OCI-LY7 (cell line): ENCODE data around the gene PPP2R3C. TPM values are rescaled to one million over a fixed set of nuclear protein-coding genes. Genes with fewer than 3 reads are reported as not detected.
"Not testable (repeated sequence)": the region's sequence is repeated elsewhere in the genome, so short reads cannot be mapped to it uniquely, and the experiment has no call there.

Experiments used
- BruUV-seq: library from RNA; stranded (reverse); fragments of 400-500 nt; replicated peaks from 2 replicates; lab custom pipeline; 2021; lab: Mats Ljungman, UMichigan
- CTCF ChIA-PET: fragments of 300-600 bp; sonication (Branson Sonifier 250); formaldehyde crosslinking; loops from one replicate; lab custom pipeline; 2022; ENCODE audit warnings: antibody characterized with exemption; ENCODE audit not compliant: unreplicated experiment; lab: Charles Lee
- POLR2A ChIA-PET: fragments of 300-600 bp; sonication (Branson Sonifier 250); formaldehyde crosslinking; loops from one replicate; lab custom pipeline; 2022; ENCODE audit warnings: antibody characterized with exemption; lab: Charles Lee
- DNase-seq: peaks from one replicate; pipeline ENCODE4 v3.0.0-alpha.2; 2015; ENCODE audit warnings: low spot score
- H2AFZ ChIP-seq: fragments of 200-600 bp; sonication (generic), shearing (Covaris generic); 2 replicates; pipeline ENCODE4 v1.6.1; 2014; ENCODE audit warnings: mild to moderate bottlenecking, antibody characterized with exemption, low read length, moderate library complexity
- H3K27ac ChIP-seq: fragments of 200-600 bp; sonication (generic); 2 replicates; pipeline ENCODE4 v1.5.1; 2014; ENCODE audit warnings: mixed run types, low read depth, mild to moderate bottlenecking, moderate library complexity, low read length, inconsistent platforms; ENCODE audit not compliant: poor library complexity, severe bottlenecking
- H3K36me3 ChIP-seq: fragments of 200-600 bp; sonication (generic); 2 replicates; pipeline ENCODE4 v1.6.1; 2014; ENCODE audit warnings: mild to moderate bottlenecking, antibody characterized with exemption, low read length, moderate library complexity, mixed read lengths; ENCODE audit not compliant: insufficient read depth
- H3K4me1 ChIP-seq: fragments of 200-600 bp; sonication (generic); 2 replicates; pipeline ENCODE4 v1.5.1; 2014; ENCODE audit warnings: mild to moderate bottlenecking, low read length; ENCODE audit not compliant: insufficient read depth, poor library complexity, severe bottlenecking
- H3K4me2 ChIP-seq: fragments of 200-600 bp; sonication (generic); 2 replicates; pipeline ENCODE4 v1.6.1; 2014; ENCODE audit warnings: mild to moderate bottlenecking, low read length
- H3K4me3 ChIP-seq: fragments of 200-600 bp; sonication (generic); 2 replicates; pipeline ENCODE4 v1.5.1; 2014; ENCODE audit warnings: mild to moderate bottlenecking, low read depth, low read length; ENCODE audit not compliant: poor library complexity, severe bottlenecking
- H3K79me2 ChIP-seq: fragments of 200-600 bp; sonication (generic); 2 replicates; pipeline ENCODE4 v1.6.1; 2016; ENCODE audit warnings: low read depth, mild to moderate bottlenecking, low read length, moderate library complexity, mixed read lengths; ENCODE audit not compliant: insufficient read depth
- H3K9me2 ChIP-seq: fragments of 200-600 bp; sonication (generic); 2 replicates; pipeline ENCODE4 v1.6.1; 2016; ENCODE audit warnings: mild to moderate bottlenecking, low read length, mixed read lengths; ENCODE audit not compliant: insufficient read depth
- H3K9me3 ChIP-seq: fragments of 200-600 bp; sonication (generic); 2 replicates; pipeline ENCODE4 v1.6.1; 2014; ENCODE audit warnings: mild to moderate bottlenecking, mixed run types, low read length, mixed read lengths
- H4K20me1 ChIP-seq: fragments of 200-600 bp; sonication (generic); 2 replicates; pipeline ENCODE4 v1.6.1; 2014; ENCODE audit warnings: mild to moderate bottlenecking, antibody characterized with exemption, low read length, moderate library complexity, mixed read lengths; ENCODE audit not compliant: insufficient read depth
- EZH2phosphoT487 ChIP-seq: fragments of 200-600 bp; sonication (generic); IDR thresholded peaks from 2 replicates; pipeline ENCODE4 v1.6.1; 2018; ENCODE audit warnings: low read depth, borderline replicate concordance, mild to moderate bottlenecking, mixed run types, antibody characterized with exemption, low read length, moderate library complexity, mixed read lengths
- intact Hi-C: fragments of 100-400 bp; cut with micrococcal nuclease; formaldehyde crosslinking; loops from one replicate; pipeline ENCODE4 v1.10.0; 2022; ENCODE audit not compliant: unreplicated experiment
- total RNA-seq, 2 experiments: library from RNA; depleted of rRNA in 1 of 2; stranded (reverse); fragments of >200 nt in 1 of 2; shearing (Covaris generic) in 1 of 2; gene quantifications; 2 replicates each; pipeline ENCODE4 v1.2.3, GENCODE V29; 2014 to 2022
- TF ChIP-seq, protein P1 (sequence below): fragments of 200-600 bp; sonication (generic); conservative IDR thresholded peaks from 2 replicates; pipeline ENCODE4 v1.5.1; 2014; ENCODE audit warnings: mild to moderate bottlenecking, antibody characterized with exemption, low read length, moderate library complexity, mixed read lengths

PPP2R3C gene
- total RNA-seq, 2 experiments from 2014 or later, result 47.4 to 50.8 TPM

DNA sequence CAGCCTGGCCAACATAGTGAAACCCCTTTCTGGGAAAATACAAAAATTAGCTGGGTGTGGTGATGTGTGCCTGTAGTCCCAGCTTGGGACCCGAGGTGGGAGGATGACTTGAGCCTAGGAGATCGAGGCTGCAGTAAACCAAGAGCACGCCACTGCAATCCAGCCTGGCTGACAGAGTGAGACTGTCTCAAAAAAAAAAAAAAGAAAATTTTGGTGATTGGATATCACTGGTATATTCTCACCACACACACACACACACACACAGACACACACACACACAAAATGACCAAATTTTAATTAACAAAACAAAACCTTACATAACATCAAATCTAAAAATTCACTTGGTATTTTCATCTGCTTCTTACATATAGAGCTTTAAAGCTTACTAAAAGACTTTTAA lies 79.2 kb downstream of the PPP2R3C start:
- Histone ChIP-seq H3K36me3 (no peaks in the 10 kb centered on the region), H3K9me3 (no peaks in the 10 kb centered on the region), H2AFZ (0 out of 2 replicates have a peak overlapping the region, but pooled peaks have one; percentile 24), H4K20me1 (no peaks in the 10 kb centered on the region), H3K4me2 (no peak overlapping the region), H3K79me2 (peaks cover 7% of the 10 kb centered on the region; the same call in 1 of the 2 replicates), H3K4me3 (no peak overlapping the region), H3K4me1 (peaks cover 14% of the 10 kb centered on the region), H3K27ac (no peak overlapping the region), H3K9me2 (no peaks in the 10 kb centered on the region)
- no peak for DNase-seq
- CTCF ChIA-PET, result no interaction called here
- intact Hi-C loops, result no loop called here
- no peak for TF ChIP-seq EZH2phosphoT487
- TF ChIP-seq, protein P1, sequence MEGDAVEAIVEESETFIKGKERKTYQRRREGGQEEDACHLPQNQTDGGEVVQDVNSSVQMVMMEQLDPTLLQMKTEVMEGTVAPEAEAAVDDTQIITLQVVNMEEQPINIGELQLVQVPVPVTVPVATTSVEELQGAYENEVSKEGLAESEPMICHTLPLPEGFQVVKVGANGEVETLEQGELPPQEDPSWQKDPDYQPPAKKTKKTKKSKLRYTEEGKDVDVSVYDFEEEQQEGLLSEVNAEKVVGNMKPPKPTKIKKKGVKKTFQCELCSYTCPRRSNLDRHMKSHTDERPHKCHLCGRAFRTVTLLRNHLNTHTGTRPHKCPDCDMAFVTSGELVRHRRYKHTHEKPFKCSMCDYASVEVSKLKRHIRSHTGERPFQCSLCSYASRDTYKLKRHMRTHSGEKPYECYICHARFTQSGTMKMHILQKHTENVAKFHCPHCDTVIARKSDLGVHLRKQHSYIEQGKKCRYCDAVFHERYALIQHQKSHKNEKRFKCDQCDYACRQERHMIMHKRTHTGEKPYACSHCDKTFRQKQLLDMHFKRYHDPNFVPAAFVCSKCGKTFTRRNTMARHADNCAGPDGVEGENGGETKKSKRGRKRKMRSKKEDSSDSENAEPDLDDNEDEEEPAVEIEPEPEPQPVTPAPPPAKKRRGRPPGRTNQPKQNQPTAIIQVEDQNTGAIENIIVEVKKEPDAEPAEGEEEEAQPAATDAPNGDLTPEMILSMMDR, result no peak
- POLR2A ChIA-PET, result interaction anchor here (0.6 to 1.5 kb wide), 6 partner anchors 10 to 412 kb away, joined by 3 to 6 read pairs (median 4); partner anchors contain the start of gene SNX6
- no TSS peak for BruUV-seq

DNA sequence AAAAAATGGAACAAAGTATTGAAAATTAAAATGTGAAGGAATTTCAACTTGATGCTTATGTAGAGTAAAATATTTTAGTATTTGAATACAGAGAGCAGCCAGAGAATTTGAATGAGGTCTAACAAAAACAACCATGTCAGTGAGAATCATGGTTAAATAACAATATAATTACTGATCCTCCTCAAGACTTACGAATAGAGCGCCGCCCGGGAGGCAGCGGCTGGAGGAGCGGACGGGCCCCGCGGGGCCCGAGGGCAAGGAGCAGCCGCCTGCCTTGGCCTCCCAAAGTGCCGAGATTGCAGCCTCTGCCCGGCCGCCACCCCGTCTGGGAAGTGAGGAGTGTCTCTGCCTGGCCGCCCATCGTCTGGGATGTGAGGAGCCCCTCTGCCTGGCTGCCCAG lies 83.5 kb downstream of the PPP2R3C start:
- POLR2A ChIA-PET, H3K79me2 ChIP-seq, H3K27ac ChIP-seq, H4K20me1 ChIP-seq, H3K4me1 ChIP-seq, BruUV-seq, H3K9me2 ChIP-seq, H2AFZ ChIP-seq, DNase-seq, intact Hi-C loops, CTCF ChIA-PET, H3K4me3 ChIP-seq, H3K4me2 ChIP-seq: not testable (repeated sequence)
- Histone ChIP-seq H3K9me3 (peaks cover 17% of the 10 kb centered on the region), H3K36me3 (peaks cover 13% of the 10 kb centered on the region)

Other genes with a start within 250 kb of the PPP2R3C start
- 39.6 and 42.2 TPM in 2 replicates for gene BAZ1A, start 246.6 kb downstream of the PPP2R3C start, total RNA-seq (2014; rRNA removed; shearing (Covaris generic))
- 58.6 and 58.7 TPM in 2 replicates for gene BAZ1A, start 246.6 kb downstream of the PPP2R3C start, total RNA-seq (2022)
- 50.9 and 53.8 TPM in 2 replicates for gene SRP54, start 139.0 kb downstream of the PPP2R3C start, total RNA-seq (2014; rRNA removed; shearing (Covaris generic))
- gene SRP54, start 139.0 kb downstream of the PPP2R3C start, total RNA-seq (2022), result 81.9 and 86.0 TPM in 2 replicates
- 17.3 and 19.0 TPM in 2 replicates for gene FAM177A1, start 75.7 kb downstream of the PPP2R3C start, total RNA-seq (2014; rRNA removed; shearing (Covaris generic))
- gene FAM177A1, start 75.7 kb downstream of the PPP2R3C start, total RNA-seq (2022), result 31.8 and 32.5 TPM in 2 replicates
- gene PRORP, start 562 bp upstream of the PPP2R3C start, total RNA-seq (2014; rRNA removed; shearing (Covaris generic)), result 38.7 and 52.2 TPM in 2 replicates
- gene PRORP, start 562 bp upstream of the PPP2R3C start, total RNA-seq (2022), result 45.2 and 53.6 TPM in 2 replicates
- gene PSMA6, start 170.4 kb upstream of the PPP2R3C start, total RNA-seq (2014; rRNA removed; shearing (Covaris generic)), result 208 and 216 TPM in 2 replicates
- 249 and 267 TPM in 2 replicates for gene PSMA6, start 170.4 kb upstream of the PPP2R3C start, total RNA-seq (2022)